Spleen (tissue), 7 donors: ENCODE results near the gene TSPAN1.

ENCODE experiments used
- CTCF ChIP-seq, 11 experiments: fragments of 200-600 bp in 7 of 11; fragments of 450-650 bp in 4 of 11; sonication (generic) in 4 of 11; IDR thresholded peaks in 8 of 11; conservative IDR thresholded peaks in 3 of 11; 1 replicate in 7 of 11; 2 replicates in 4 of 11; pipeline versions ENCODE4 v1.4.0 to v1.8.0; 2016 to 2021; ENCODE audit warnings: antibody characterized with exemption in 11 of 11, inconsistent platforms in 4 of 11, mild to moderate bottlenecking in 1 of 11
- POLR2AphosphoS5 ChIP-seq, 3 donors: sonication (generic); formaldehyde crosslinking; IDR thresholded peaks; one replicate each; pipeline ENCODE4 v1.5.1; 2017; ENCODE audit warnings: antibody characterized with exemption in 3 of 3
- donor health status: DM: no; HTN: no; CAD: no; lungs with moderate emphysema.
- donor health status: DM: no; HTN: no; CAD: no.
- donor health status: DM: no; HTN: no; CAD: no.

GRCh38 chr1:46210561-46210960 is 35.7 kb downstream of the TSPAN1 start:
- TF ChIP-seq CTCF (IDR thresholded peaks at IDR 0.05 in 8 of 11, conservative IDR thresholded peaks at IDR 0.05 in 3 of 11) (no peak), POLR2AphosphoS5 (IDR thresholded peaks at IDR 0.05) (no peak)
